ENCODE measurements around the gene FAM107B.

GRCh38 chr10:14806318-14806717 lies 31.6 kb upstream of the FAM107B start:
- TF ChIP-seq EP300 (IDR thresholded peaks at IDR 0.05) (no peak), POLR2A (IDR thresholded peaks at IDR 0.05) (no peak), POLR2AphosphoS5 (IDR thresholded peaks at IDR 0.05) (no peak)
- TF ChIP-seq, protein P1, sequence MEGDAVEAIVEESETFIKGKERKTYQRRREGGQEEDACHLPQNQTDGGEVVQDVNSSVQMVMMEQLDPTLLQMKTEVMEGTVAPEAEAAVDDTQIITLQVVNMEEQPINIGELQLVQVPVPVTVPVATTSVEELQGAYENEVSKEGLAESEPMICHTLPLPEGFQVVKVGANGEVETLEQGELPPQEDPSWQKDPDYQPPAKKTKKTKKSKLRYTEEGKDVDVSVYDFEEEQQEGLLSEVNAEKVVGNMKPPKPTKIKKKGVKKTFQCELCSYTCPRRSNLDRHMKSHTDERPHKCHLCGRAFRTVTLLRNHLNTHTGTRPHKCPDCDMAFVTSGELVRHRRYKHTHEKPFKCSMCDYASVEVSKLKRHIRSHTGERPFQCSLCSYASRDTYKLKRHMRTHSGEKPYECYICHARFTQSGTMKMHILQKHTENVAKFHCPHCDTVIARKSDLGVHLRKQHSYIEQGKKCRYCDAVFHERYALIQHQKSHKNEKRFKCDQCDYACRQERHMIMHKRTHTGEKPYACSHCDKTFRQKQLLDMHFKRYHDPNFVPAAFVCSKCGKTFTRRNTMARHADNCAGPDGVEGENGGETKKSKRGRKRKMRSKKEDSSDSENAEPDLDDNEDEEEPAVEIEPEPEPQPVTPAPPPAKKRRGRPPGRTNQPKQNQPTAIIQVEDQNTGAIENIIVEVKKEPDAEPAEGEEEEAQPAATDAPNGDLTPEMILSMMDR (IDR thresholded peaks at IDR 0.05) = no peak
